SW480 (cell line): ENCODE data around the gene GGT5.
"Not testable (repeated sequence)": the region's sequence is repeated elsewhere in the genome, so short reads cannot be mapped to it uniquely, and the experiment has no call there.

Experiments
- DNase-seq: peaks from one replicate; pipeline ENCODE4 v3.0.0-alpha.2; 2016; ENCODE audit warnings: low spot score

Gene GGT5

GRCh38 chr22:24183321-24184031 is 61.4 kb downstream of the GGT5 start:
- no peak for DNase-seq

GRCh38 chr22:24182900-24183246 is 62.0 kb downstream of the GGT5 start:
- not testable (repeated sequence) for DNase-seq

GRCh38 chr22:24181996-24182899 is 62.6 kb downstream of the GGT5 start:
- DNase-seq = no peak

- peak; percentile 18 for DNase-seq
Measured at GRCh38 chr22:24181088-24181995, 63.5 kb downstream of the GGT5 start, which contains the start of gene SUSD2. Gene SUSD2 (plus strand): TSS chr22:24181487. CDS start chr22:24181520, 33 bp downstream.

- no peak for DNase-seq
Measured at GRCh38 chr22:24180316-24181087, 64.4 kb downstream of the GGT5 start.

GRCh38 chr22:24179478-24180210 is 65.2 kb downstream of the GGT5 start:
- DNase-seq = no peak

GRCh38 chr22:24178502-24179440 is 66.1 kb downstream of the GGT5 start:
- no peak for DNase-seq

GRCh38 chr22:24178021-24178431 is 66.9 kb downstream of the GGT5 start:
- no peak for DNase-seq

- DNase-seq = no peak
Measured at GRCh38 chr22:24177456-24177855, 67.4 kb downstream of the GGT5 start.

- DNase-seq = no peak
Measured at GRCh38 chr22:24177045-24177444, 67.8 kb downstream of the GGT5 start.

- no peak for DNase-seq
Measured at GRCh38 chr22:24176630-24177029, 68.3 kb downstream of the GGT5 start.

GRCh38 chr22:24176040-24176439 is 68.8 kb downstream of the GGT5 start:
- DNase-seq = no peak

- DNase-seq = peak; percentile 50
Measured at GRCh38 chr22:24175160-24175808, 69.6 kb downstream of the GGT5 start.

GRCh38 chr22:24171822-24172221 is 73.1 kb downstream of the GGT5 start:
- DNase-seq = no peak

GRCh38 chr22:24170632-24171031 is 74.2 kb downstream of the GGT5 start:
- no peak for DNase-seq

- DNase-seq = no peak
Measured at GRCh38 chr22:24170188-24170587, 74.7 kb downstream of the GGT5 start.
